ENCODE measurements around the gene SYT5.
"Not testable (repeated sequence)": the region's sequence is repeated elsewhere in the genome, so short reads cannot be mapped to it uniquely, and the experiment has no call there.

SYT5 gene

DNA sequence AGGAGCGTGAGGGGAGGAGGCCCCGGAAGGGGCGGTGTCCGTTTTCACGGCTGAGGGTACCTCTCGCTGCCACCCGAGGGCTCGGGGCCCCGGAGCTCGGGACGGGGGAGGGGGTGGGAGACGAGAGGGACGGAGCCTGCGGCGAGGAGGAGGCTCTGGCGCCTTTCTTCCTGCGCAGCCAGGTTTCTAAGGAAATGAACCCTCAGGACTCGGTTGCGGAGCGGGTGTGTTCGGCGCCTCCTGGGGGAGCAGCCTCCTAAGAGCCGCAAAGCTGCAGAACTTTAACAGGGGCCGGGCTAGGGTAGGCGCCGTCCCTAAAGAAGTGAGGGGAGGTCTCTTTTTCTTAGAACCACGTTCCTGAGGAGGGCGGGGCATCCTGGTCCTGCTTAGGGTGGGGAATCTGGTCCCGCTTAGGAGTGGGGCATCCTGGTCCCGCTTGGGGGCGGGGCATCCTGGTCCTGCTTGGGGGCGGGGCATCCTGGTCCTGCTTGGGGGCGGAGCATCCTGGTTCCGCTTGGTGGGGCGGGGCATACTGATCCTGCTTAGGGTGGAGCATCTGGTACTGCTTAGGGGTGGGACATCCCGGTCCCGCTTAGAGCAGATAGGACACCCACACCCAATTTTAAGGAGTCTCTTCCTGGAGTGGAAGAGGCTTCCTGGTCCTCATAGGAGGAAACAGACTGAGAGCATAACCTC, 6.2 kb downstream of the SYT5 start:
- TF ChIP-seq, protein P1, sequence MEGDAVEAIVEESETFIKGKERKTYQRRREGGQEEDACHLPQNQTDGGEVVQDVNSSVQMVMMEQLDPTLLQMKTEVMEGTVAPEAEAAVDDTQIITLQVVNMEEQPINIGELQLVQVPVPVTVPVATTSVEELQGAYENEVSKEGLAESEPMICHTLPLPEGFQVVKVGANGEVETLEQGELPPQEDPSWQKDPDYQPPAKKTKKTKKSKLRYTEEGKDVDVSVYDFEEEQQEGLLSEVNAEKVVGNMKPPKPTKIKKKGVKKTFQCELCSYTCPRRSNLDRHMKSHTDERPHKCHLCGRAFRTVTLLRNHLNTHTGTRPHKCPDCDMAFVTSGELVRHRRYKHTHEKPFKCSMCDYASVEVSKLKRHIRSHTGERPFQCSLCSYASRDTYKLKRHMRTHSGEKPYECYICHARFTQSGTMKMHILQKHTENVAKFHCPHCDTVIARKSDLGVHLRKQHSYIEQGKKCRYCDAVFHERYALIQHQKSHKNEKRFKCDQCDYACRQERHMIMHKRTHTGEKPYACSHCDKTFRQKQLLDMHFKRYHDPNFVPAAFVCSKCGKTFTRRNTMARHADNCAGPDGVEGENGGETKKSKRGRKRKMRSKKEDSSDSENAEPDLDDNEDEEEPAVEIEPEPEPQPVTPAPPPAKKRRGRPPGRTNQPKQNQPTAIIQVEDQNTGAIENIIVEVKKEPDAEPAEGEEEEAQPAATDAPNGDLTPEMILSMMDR (IDR thresholded peaks at IDR 0.05; ENCODE audit: insufficient read depth, missing control alignments): no peak
- DNase-seq (ENCODE audit: insufficient read length, low spot score) (no peak), FAIRE-seq (no peak)

DNA sequence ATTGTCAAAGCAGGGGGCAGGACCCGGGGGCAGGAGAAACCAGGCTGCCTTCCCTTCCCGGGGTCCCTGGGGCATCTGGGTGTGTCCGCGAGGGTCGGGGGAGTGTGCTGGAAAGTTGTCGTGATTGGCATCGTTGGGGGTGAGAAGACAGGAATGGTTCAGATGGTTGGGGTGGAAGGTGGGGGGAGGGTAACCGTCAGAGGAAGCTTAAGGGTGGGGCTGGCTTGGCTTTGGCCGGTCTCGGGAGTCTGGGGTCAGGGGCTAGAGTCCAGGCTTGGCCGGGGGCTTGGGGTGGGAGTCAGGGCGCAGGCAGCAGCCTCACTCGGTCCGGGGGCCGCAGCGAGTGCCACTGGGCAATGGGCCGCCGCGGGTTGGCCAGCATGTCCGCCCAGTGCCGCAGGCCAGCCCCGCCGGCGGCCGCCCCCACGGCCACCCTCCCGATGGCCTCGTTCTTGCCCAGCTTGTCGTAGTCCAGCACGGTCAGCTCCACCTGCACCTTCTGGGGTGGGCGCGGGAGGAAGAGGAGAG, 6.8 kb downstream of the SYT5 start:
- no peak for DNase-seq (ENCODE audit: insufficient read length, low spot score)
- TF ChIP-seq, protein P1 (IDR thresholded peaks at IDR 0.05; ENCODE audit: insufficient read depth, missing control alignments): no peak
- no peak for FAIRE-seq

DNA sequence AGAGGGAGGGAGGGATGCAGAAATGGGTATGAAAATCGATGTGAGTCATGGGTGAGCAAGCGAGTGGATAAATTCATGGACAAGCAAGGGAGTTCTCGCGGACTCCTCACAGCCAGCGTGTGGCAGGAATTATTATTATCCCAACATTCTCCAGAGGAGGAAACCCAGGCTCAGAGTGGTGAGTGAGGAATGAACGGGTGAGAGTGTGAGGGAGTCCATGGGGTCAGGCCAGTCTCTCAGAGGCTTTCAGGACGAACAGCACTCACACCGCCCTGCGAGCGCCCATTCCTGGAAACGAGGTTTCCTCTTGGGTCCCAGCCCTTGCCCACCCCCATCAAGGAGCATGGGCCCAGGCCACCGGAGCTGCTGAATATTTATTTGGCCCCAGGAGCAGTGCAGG, 7.3 kb downstream of the SYT5 start:
- no peak for FAIRE-seq
- TF ChIP-seq, protein P1 (IDR thresholded peaks at IDR 0.05; ENCODE audit: insufficient read depth, missing control alignments): no peak
- DNase-seq (ENCODE audit: insufficient read length, low spot score): no peak

DNA sequence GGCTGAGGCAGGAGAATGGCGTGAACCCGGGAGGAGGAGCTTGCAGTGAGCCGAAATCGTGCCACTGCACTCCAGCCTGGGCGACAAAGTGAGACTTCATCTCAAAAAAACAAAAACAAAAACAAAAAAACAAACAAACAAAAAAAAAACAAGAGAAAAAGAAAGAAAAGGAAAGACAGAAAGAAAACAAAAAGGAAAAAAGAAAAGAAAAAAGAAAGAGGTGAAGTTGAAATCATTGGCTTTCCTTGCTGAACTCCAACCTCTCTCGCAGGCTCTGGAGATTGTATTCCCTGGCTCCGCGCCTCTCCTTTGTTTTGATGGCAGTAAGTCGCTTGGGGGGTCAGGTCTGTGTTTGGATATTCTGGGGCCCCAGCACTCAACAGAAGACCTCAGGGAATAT, 7.8 kb downstream of the SYT5 start:
- not testable (repeated sequence) for FAIRE-seq; DNase-seq (ENCODE audit: insufficient read length, low spot score)

DNA sequence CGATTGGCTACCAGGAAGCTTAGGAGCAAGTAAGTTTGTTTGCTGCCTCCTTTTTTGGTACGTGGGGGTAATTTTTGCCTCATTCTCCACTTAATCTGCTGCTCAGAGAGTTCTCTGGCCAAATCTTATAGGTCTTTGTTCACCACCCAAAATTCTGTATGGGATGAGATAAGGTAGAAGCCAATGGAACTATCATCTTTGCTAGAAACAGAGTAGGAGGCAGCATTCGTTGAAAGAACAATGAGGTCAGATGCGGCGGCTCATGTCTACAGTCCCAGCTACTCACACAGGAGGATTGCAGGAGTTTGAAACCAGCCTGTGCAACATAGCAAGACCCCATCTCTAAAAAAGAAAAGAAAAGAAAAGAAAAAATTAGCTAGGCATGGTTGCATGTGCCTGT, 8.6 kb downstream of the SYT5 start:
- no peak for DNase-seq (ENCODE audit: insufficient read length, low spot score)
- TF ChIP-seq, protein P1 (IDR thresholded peaks at IDR 0.05; ENCODE audit: insufficient read depth, missing control alignments): no peak
- FAIRE-seq: no peak

DNA sequence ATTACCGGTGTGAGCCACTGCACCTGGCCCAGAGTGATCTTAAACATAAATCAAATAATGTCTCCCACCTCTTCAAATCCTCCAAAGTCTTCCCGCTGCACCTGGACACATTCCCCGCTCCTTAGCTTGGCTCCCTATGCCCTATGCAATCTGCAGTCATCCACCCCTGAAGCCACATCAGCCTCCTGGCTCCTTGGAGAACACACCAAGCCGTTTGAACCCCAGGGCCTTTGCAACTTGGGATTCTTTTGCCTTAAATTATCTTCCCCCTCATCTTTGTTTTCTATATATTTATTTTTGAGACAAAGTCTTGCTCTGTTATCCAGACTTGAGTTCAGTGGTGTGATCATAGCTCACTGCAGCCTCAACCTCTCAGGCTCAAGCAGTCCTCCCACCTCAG, 11.0 kb downstream of the SYT5 start:
- DNase-seq (ENCODE audit: insufficient read length, low spot score) (no peak), FAIRE-seq (no peak)
- TF ChIP-seq, protein P1 (IDR thresholded peaks at IDR 0.05; ENCODE audit: insufficient read depth, missing control alignments): no peak

DNA sequence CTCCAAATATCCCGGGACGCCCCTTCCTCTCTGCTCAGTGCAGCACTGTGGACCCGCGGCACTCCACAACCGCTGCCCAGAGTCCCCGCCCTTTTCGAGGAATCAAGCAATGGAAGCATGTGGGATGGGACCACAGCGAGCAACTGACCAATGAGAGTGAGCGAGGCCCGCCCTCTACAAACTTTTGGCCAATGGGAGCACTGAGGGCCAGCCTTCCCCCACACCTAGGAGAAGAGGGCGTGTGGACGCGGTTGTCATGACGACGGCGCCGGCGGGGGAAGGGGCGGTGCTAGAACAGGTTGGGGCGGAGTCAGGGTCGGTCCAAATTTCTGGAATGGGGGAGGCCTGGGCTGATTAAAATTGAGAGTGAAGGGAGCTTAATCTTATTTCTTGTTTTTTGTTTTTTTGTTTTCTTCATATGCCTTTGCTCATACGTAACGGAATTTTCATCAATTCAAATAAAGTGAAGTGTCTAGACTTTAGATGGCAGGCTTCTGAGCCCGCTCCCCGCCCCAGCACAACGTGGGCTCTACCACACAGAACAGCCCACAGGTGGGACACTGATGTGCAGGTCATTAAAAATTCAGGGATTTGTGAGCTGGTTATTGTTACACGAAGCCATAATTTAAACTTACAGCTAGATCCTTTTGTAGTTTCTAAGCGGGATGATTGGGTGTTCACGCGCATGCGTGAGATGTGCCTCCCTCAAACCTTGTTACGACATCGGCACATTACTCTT, 13.4 kb downstream of the SYT5 start, which contains the start of gene DNAAF3:
Gene DNAAF3 (minus strand): TSS at position 84 of the 739 bp plus-strand sequence. CDS start 200 bp downstream, outside the sequence.
- DNase-seq (ENCODE audit: insufficient read length, low spot score) (peak; percentile 100), FAIRE-seq (no peak)
- TF ChIP-seq, protein P1 (IDR thresholded peaks at IDR 0.05; ENCODE audit: insufficient read depth, missing control alignments): no peak

All from D721Med (cell line).